Hepatocyte (in vitro differentiated cells): Measurements from ENCODE around the gene SLC38A11.
"Not testable (repeated sequence)": the region's sequence is repeated elsewhere in the genome, so short reads cannot be mapped to it uniquely, and the experiment has no call there.

Experiments used
- CTCF ChIP-seq: fragments of 200-600 bp; sonication (generic); IDR thresholded peaks from 2 replicates; pipeline ENCODE4 v1.5.1; 2016; ENCODE audit warnings: antibody characterized with exemption, mild to moderate bottlenecking; ENCODE audit not compliant: poor library complexity
- EZH2 ChIP-seq: fragments of 200-600 bp; sonication (generic); IDR thresholded peaks from 2 replicates; pipeline ENCODE4 v1.6.1; 2016; ENCODE audit warnings: antibody characterized with exemption, mild to moderate bottlenecking, borderline replicate concordance

DNA sequence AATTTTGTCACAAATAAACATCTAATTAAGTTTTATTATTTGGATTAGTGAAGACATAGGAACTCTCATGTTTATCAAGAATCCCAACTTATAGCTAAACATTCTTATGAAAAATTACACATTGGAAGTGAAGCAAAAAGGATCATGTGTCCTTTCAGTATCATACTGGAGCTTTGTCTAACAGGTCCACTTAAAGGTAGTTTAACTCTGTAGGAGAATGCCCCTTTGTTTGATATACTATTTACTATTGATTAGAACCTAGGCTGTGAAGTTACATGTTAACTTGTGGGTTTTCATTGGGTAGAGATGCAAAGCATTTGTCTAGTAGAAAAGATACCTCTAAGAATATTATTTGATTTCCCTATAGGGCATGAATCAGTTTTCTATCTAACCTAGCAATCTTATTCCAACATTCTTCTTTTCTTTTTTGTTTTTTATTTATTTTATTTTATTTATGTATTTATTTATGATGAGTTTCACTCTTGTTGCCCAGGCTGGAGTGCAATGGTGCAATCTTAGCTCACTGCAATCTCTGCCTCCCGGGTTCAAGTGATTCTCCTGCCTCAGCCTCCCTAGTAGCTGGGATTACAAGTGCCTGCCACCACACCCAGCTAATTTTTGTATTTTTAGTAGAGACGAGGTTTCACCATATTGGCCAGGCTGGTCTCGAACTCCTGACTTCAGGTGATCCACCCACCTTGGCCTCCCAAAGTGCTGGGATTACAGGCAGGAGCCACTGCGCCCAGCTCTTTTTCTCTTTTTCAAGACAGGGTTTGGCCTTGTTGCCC lies 95.2 kb downstream of the SLC38A11 start:
- not testable (repeated sequence) for TF ChIP-seq CTCF, EZH2
